HFF-Myc (cell line): Measurements from ENCODE around the gene PAX2.
A peak's percentile ranks its signal among the peaks of the same experiment; 100 is the strongest.

Experiments
- DNase-seq: peaks from one replicate; pipeline ENCODE4 v3.0.0-alpha.2; 2011; ENCODE audit warnings: low read depth; ENCODE audit errors: extremely low read depth
- H3K4me3 ChIP-seq: replicated peaks from 2 replicates; pipeline ENCODE4 v1.5.1; 2011; ENCODE audit warnings: low read depth, mild to moderate bottlenecking, control low read depth, low read length
- TF ChIP-seq, protein P1 (sequence below): IDR thresholded peaks from 2 replicates; pipeline ENCODE4 v1.5.1; 2012; ENCODE audit warnings: mild to moderate bottlenecking, low read depth, low read length, control low read depth; ENCODE audit errors: missing control alignments

PAX2 gene

DNA sequence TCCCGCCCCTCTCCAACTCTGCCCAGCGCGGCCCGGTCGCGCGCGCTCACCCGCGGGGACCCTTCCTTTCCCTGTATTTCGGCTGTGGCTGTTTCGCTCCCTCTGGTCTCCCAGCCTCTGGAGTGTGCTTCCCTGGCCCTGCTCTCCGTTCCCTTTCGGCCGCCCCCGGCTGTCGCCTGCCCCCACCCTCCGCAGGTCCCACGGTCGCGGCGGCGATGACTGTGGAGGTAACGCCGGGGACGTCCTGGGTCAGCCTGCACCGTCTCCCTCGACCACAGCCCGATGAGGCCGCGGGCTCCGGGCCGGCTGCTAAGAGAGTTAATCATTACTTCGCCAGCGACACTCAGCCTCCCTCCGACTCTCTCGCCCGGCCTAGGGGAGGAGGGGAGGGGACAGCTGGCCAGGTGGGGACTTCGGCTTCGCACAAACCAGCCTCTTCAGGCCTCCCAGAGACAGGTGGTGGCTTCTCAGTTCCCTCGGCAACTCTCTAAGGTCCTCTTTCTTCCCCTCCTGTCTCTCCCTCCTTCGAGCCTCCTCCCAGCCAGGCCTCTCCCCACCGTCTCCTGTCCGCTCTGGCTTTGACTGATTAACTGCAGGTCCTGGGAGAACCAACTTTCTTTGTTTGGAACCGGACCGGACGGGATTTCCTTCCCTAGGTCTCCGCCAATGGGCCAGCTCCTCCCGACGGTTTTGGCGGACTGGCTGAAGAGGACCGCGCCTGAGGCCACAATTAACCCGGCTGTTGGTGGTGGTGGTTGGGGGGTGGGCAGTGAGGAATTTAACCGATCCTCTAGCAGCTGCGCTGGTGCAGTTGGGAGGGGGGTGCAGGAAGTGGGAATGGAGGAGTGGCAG is 5.6 kb upstream of the PAX2 start:
- no peak for DNase-seq
- no peak overlapping the region for H3K4me3 ChIP-seq
- TF ChIP-seq, protein P1, sequence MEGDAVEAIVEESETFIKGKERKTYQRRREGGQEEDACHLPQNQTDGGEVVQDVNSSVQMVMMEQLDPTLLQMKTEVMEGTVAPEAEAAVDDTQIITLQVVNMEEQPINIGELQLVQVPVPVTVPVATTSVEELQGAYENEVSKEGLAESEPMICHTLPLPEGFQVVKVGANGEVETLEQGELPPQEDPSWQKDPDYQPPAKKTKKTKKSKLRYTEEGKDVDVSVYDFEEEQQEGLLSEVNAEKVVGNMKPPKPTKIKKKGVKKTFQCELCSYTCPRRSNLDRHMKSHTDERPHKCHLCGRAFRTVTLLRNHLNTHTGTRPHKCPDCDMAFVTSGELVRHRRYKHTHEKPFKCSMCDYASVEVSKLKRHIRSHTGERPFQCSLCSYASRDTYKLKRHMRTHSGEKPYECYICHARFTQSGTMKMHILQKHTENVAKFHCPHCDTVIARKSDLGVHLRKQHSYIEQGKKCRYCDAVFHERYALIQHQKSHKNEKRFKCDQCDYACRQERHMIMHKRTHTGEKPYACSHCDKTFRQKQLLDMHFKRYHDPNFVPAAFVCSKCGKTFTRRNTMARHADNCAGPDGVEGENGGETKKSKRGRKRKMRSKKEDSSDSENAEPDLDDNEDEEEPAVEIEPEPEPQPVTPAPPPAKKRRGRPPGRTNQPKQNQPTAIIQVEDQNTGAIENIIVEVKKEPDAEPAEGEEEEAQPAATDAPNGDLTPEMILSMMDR = no peak

DNA sequence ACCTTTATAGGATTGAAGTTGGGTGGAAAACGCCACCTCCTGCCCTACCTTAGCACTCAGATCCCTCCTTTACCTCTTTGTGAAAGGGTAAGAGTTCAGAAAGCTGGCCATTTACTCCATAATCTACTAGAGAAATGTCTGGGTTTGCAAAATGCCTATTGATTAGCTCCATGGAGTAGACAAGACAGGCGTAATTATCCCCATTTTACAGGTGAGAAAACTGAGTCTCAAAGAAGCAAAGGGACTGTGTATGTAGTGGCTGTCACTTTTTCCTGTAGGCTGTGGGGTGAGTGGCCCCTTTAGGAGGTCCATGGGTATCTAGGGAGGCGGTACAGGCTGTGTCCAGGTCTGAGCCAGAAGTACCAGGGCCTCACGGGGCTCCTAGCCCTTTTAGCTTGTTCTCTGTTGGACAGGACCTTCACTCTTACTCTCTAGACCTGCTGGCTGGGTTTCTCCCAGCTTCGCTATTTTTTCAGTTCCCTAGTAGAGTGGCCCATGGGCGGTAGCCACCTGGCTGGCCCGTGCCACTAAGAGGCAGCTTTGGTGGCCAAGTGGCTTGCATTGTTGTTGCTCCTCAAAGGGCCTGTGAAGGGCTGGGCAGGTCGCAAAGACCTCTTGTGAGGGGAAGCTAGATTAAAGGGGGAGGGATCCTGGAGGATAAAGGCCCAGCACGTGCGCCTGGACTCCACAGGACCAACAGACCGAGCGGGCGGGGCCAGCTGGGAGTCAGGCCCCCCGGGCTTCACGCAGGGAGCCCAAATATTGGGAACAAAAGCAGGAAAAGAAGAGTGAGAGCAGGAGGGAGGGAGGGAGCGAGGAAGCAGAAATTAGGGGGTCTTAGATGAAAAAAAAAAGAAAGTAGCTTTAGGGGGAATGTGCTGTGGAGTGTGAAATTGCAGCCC is 4.7 kb upstream of the PAX2 start:
- TF ChIP-seq, protein P1 = no peak
- no peak for DNase-seq
- no peak overlapping the region for H3K4me3 ChIP-seq

DNA sequence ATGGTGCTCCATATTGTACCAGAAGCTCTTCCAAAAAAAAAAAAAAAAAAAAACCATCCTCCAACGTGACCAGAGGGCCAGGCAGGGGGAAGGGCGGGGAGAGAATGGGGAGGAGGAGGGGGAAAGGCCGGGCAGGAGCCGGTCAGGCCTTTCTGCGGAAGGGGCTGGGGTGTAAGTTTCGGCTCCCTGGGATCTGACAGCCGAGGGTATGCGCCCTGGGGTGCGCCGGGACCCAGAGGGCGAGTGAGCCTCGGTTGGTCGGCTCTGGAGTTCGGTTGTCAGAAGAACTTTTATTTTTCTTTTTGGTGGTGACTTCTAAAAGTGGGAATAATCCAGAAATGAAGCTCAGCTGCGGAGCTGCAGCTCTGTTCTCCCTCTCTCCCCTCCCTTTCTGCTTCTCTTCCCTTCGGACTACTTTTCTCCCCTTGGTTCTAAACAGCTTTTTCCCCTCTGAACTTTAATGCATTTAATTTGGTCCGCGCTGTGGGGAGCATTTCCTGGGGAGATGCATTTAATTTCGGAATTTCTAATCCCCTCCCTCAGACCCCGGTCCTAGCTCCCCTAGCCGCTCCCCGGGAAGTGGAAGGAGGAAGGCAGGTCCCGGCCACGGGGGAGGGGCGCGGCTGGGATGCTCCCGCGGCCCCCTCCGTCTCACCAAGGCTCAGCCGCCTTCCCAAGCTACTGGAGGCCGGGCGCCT is 3.9 kb upstream of the PAX2 start:
- DNase-seq = no peak
- TF ChIP-seq, protein P1 = no peak
- H3K4me3 ChIP-seq = no peak overlapping the region

DNA sequence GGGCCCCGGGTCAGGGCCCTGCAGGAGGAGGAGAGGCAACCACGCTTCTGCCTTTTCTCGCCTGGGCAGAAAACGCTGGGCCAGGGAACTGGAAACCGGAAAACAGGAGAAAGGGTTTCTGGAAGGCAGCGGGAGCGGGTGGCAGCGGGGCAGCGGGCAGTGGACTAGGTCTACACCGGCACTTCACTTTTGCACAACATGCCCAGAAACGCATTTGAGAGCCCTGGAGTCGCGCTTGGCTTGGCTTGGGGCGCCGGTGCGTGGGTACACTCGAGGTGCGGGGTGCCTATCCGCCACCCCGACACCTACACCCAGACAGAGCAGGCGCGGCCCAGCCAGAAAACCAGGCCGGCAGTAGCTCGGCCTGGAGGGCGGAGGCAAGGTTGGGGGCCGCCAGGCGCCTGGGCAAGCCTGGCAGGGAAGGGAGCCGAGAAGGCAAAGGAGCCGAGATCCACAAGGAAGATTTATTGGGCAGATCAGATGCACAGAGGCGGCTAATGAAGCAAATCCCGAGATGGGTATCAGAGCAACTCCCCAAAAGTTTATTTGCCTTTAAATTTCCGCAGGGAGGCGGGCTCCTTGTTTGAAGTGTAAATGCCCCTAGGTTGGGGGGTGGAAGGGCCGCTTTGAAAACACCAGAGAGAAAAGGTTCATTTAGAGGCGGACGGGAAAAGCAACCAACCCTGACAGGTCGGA is 3.2 kb upstream of the PAX2 start:
- no peak overlapping the region for H3K4me3 ChIP-seq
- TF ChIP-seq, protein P1 = no peak
- DNase-seq = no peak

DNA sequence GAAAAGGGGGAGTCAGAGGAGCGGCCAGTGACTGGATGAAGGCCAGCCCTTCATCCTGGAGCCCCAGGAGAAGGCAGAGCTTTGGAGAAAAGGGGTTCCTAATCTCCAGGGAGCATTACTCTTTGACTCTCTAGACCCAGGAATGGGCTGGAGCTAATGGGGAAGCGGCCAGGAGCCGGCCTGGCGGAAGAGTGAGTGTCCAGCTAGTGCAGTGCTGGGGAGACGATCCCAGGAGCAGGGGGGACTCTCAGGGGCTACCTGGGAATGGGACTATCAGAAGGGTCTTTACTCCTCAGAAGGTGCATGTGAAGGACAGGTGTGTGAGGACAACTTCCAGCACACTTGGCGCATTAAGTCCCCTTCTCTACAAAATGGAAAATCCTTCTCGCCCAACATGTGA is 2.4 kb upstream of the PAX2 start:
- H3K4me3 ChIP-seq = no peak overlapping the region
- TF ChIP-seq, protein P1 = no peak
- no peak for DNase-seq

DNA sequence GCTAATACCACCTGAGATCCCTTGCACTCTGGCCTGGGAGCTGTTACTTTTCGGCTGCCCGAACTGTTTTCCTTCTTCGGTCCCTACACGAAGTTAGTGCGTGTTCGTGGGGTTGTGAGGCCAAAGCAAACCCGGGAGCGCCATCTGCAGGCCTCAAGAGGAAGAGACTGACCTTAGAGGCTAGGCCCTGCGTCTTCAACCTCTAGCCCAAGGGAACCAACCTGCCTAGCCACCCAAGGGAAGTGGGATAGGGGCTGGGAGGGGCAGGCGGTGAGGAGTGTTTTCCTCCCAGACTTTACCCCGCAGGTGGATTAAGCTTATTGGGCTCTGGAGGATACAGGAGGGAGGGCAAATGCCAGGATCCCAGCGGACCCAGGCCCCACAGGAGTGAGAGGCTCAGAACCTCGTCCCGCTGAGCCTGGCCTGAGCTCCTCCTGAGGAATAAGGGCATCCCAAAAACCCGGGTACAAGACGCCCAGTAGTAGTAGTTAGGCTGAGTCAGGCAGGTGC is 1.7 kb upstream of the PAX2 start:
- TF ChIP-seq, protein P1 = peak; percentile 79
- peak; percentile 16 for DNase-seq
- H3K4me3 ChIP-seq = no peak overlapping the region
